Cardiac ventricle fibroblast (primary cell): ENCODE results near the gene THSD1. TPM values are rescaled to one million over a fixed set of nuclear protein-coding genes. Genes with fewer than 3 reads are reported as not detected.

Experiments
- total RNA-seq: library from RNA; depleted of rRNA; stranded (reverse); fragments of >200 nt; gene quantifications from 2 replicates; pipeline ENCODE4 v1.2.3, GENCODE V29; 2015

THSD1 gene
- 6.7 and 8.1 TPM in 2 replicates for total RNA-seq

GRCh38 chr13:52405767-52406494 lies at the start of gene THSD1:
Gene THSD1 (minus strand): TSS chr13:52406172. CDS start chr13:52402600, 3,572 bp downstream.

GRCh38 chr13:52454820-52455676 lies 49.1 kb upstream of the THSD1 start, which contains the start of gene CKAP2:
Gene CKAP2 (plus strand): TSS chr13:52455478. CDS start chr13:52455557, 79 bp downstream.

GRCh38 chr13:52450012-52450792 lies 44.2 kb upstream of the THSD1 start, which contains the start of gene VPS36:
Gene VPS36 (minus strand): TSS chr13:52450634. CDS start chr13:52450594, 40 bp downstream.

Other genes with a start within 250 kb of the THSD1 start
- 5.1 and 6.1 TPM in 2 replicates for gene NEK3, start 246.6 kb downstream of the THSD1 start, total RNA-seq
- gene VPS36, start 44.5 kb upstream of the THSD1 start, total RNA-seq = 19.3 and 26.3 TPM in 2 replicates
- gene CKAP2, start 49.3 kb upstream of the THSD1 start, total RNA-seq = 10.5 and 11.5 TPM in 2 replicates
- 0.93 and 1.5 TPM in 2 replicates for gene HNRNPA1L2, start 236.3 kb upstream of the THSD1 start, total RNA-seq
- gene SUGT1, start 246.7 kb upstream of the THSD1 start, total RNA-seq = 37.7 and 38.9 TPM in 2 replicates